GM23338 (cell line): ENCODE measurements around the gene POLR2H. TPM values are rescaled to one million over a fixed set of nuclear protein-coding genes. Genes with fewer than 3 reads are reported as not detected.

Experiments used
- EZH2 ChIP-seq: fragments of 200-600 bp; sonication (generic); IDR thresholded peaks from one replicate; pipeline ENCODE4 v1.8.0; 2017; ENCODE audit warnings: antibody characterized with exemption, mild to moderate bottlenecking, low read depth; ENCODE audit not compliant: unreplicated experiment
- JUNB ChIP-seq: IDR thresholded peaks from one replicate; pipeline ENCODE4 v1.6.1; 2016; ENCODE audit warnings: antibody characterized with exemption; ENCODE audit not compliant: unreplicated experiment
- POLR2AphosphoS5 ChIP-seq: IDR thresholded peaks from 2 replicates; pipeline ENCODE4 v1.6.1; 2016; ENCODE audit warnings: antibody characterized with exemption, low read depth
- STAT1 ChIP-seq: IDR thresholded peaks from one replicate; pipeline ENCODE4 v1.6.1; 2016; ENCODE audit warnings: antibody characterized with exemption; ENCODE audit not compliant: unreplicated experiment
- polyA plus RNA-seq: library from polyadenylated mRNA; unstranded; fragments of >200 nt; fragmentation: Nextera tagmentation; extraction: Ambion mirVana; gene quantifications from 2 replicates; pipeline ENCODE4 v1.2.1, GENCODE V29; 2016
- total RNA-seq: library from RNA; depleted of rRNA; stranded (reverse); fragments of >200 nt; shearing (Covaris generic); gene quantifications from 2 replicates; pipeline ENCODE4 v1.2.3, GENCODE V29; 2014
- TF ChIP-seq, protein P1 (sequence below): fragments of 250-450 bp; sonication (Bioruptor Pico); IDR thresholded peaks from 2 replicates; pipeline ENCODE4 v1.5.0; 2020; ENCODE audit warnings: mild to moderate bottlenecking, moderate library complexity
- TF ChIP-seq, protein P2 (sequence below), 2 experiments: fragments of 200-600 bp in 1 of 2; sonication (generic) in 1 of 2; conservative IDR thresholded peaks; 2 replicates each; pipeline versions ENCODE4 v1.5.1 to v1.6.1; 2016 to 2017; ENCODE audit warnings: antibody characterized with exemption in 2 of 2, low read depth in 2 of 2, mild to moderate bottlenecking in 2 of 2, moderate library complexity in 1 of 2
- TF ChIP-seq, protein P3 (sequence below): IDR thresholded peaks from 2 replicates; pipeline ENCODE4 v1.6.1; 2016; ENCODE audit warnings: antibody characterized with exemption
- TF ChIP-seq, protein P4 (sequence below): IDR thresholded peaks from one replicate; pipeline ENCODE4 v1.6.1; 2018; ENCODE audit warnings: antibody characterized with exemption; ENCODE audit not compliant: unreplicated experiment

POLR2H gene
- total and polyA plus RNA-seq, 2 experiments from 2014 or later, result 190 to 199 TPM

DNA sequence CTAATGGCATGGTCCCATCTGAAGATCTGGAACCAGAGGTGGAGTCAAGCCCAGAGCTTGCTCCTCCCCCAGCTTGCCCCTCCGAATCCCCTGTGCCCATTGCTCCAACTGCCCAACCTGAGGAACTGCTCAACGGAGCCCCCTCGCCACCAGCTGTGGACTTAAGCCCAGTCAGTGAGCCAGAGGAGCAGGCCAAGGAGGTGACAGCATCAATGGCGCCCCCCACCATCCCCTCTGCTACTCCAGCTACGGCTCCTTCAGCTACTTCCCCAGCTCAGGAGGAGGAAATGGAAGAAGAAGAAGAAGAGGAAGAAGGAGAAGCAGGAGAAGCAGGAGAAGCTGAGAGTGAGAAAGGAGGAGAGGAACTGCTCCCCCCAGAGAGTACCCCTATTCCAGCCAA, 39.8 kb upstream of the POLR2H start (continued):
- TF ChIP-seq, protein P1, sequence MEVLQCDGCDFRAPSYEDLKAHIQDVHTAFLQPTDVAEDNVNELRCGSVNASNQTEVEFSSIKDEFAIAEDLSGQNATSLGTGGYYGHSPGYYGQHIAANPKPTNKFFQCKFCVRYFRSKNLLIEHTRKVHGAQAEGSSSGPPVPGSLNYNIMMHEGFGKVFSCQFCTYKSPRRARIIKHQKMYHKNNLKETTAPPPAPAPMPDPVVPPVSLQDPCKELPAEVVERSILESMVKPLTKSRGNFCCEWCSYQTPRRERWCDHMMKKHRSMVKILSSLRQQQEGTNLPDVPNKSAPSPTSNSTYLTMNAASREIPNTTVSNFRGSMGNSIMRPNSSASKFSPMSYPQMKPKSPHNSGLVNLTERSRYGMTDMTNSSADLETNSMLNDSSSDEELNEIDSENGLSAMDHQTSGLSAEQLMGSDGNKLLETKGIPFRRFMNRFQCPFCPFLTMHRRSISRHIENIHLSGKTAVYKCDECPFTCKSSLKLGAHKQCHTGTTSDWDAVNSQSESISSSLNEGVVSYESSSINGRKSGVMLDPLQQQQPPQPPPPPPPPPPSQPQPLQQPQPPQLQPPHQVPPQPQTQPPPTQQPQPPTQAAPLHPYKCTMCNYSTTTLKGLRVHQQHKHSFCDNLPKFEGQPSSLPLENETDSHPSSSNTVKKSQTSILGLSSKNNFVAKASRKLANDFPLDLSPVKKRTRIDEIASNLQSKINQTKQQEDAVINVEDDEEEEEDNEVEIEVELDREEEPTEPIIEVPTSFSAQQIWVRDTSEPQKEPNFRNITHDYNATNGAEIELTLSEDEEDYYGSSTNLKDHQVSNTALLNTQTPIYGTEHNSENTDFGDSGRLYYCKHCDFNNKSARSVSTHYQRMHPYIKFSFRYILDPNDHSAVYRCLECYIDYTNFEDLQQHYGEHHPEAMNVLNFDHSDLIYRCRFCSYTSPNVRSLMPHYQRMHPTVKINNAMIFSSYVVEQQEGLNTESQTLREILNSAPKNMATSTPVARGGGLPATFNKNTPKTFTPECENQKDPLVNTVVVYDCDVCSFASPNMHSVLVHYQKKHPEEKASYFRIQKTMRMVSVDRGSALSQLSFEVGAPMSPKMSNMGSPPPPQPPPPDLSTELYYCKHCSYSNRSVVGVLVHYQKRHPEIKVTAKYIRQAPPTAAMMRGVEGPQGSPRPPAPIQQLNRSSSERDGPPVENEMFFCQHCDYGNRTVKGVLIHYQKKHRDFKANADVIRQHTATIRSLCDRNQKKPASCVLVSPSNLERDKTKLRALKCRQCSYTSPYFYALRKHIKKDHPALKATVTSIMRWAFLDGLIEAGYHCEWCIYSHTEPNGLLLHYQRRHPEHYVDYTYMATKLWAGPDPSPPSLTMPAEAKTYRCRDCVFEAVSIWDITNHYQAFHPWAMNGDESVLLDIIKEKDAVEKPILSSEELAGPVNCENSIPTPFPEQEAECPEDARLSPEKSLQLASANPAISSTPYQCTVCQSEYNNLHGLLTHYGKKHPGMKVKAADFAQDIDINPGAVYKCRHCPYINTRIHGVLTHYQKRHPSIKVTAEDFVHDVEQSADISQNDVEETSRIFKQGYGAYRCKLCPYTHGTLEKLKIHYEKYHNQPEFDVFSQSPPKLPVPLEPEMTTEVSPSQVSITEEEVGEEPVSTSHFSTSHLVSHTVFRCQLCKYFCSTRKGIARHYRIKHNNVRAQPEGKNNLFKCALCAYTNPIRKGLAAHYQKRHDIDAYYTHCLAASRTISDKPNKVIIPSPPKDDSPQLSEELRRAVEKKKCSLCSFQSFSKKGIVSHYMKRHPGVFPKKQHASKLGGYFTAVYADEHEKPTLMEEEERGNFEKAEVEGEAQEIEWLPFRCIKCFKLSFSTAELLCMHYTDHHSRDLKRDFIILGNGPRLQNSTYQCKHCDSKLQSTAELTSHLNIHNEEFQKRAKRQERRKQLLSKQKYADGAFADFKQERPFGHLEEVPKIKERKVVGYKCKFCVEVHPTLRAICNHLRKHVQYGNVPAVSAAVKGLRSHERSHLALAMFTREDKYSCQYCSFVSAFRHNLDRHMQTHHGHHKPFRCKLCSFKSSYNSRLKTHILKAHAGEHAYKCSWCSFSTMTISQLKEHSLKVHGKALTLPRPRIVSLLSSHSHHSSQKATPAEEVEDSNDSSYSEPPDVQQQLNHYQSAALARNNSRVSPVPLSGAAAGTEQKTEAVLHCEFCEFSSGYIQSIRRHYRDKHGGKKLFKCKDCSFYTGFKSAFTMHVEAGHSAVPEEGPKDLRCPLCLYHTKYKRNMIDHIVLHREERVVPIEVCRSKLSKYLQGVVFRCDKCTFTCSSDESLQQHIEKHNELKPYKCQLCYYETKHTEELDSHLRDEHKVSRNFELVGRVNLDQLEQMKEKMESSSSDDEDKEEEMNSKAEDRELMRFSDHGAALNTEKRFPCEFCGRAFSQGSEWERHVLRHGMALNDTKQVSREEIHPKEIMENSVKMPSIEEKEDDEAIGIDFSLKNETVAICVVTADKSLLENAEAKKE (CRISPR knock-in tag), result no peak
- TF ChIP-seq, protein P2, sequence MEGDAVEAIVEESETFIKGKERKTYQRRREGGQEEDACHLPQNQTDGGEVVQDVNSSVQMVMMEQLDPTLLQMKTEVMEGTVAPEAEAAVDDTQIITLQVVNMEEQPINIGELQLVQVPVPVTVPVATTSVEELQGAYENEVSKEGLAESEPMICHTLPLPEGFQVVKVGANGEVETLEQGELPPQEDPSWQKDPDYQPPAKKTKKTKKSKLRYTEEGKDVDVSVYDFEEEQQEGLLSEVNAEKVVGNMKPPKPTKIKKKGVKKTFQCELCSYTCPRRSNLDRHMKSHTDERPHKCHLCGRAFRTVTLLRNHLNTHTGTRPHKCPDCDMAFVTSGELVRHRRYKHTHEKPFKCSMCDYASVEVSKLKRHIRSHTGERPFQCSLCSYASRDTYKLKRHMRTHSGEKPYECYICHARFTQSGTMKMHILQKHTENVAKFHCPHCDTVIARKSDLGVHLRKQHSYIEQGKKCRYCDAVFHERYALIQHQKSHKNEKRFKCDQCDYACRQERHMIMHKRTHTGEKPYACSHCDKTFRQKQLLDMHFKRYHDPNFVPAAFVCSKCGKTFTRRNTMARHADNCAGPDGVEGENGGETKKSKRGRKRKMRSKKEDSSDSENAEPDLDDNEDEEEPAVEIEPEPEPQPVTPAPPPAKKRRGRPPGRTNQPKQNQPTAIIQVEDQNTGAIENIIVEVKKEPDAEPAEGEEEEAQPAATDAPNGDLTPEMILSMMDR (conservative IDR thresholded peaks at IDR 0.05; ENCODE audit: low read depth in 2 of 2), result no peak
- TF ChIP-seq STAT1 (no peak), POLR2AphosphoS5 (no peak), JUNB (no peak), EZH2 (no peak)
- TF ChIP-seq, protein P3, sequence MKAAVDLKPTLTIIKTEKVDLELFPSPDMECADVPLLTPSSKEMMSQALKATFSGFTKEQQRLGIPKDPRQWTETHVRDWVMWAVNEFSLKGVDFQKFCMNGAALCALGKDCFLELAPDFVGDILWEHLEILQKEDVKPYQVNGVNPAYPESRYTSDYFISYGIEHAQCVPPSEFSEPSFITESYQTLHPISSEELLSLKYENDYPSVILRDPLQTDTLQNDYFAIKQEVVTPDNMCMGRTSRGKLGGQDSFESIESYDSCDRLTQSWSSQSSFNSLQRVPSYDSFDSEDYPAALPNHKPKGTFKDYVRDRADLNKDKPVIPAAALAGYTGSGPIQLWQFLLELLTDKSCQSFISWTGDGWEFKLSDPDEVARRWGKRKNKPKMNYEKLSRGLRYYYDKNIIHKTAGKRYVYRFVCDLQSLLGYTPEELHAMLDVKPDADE, result no peak
- TF ChIP-seq, protein P4, sequence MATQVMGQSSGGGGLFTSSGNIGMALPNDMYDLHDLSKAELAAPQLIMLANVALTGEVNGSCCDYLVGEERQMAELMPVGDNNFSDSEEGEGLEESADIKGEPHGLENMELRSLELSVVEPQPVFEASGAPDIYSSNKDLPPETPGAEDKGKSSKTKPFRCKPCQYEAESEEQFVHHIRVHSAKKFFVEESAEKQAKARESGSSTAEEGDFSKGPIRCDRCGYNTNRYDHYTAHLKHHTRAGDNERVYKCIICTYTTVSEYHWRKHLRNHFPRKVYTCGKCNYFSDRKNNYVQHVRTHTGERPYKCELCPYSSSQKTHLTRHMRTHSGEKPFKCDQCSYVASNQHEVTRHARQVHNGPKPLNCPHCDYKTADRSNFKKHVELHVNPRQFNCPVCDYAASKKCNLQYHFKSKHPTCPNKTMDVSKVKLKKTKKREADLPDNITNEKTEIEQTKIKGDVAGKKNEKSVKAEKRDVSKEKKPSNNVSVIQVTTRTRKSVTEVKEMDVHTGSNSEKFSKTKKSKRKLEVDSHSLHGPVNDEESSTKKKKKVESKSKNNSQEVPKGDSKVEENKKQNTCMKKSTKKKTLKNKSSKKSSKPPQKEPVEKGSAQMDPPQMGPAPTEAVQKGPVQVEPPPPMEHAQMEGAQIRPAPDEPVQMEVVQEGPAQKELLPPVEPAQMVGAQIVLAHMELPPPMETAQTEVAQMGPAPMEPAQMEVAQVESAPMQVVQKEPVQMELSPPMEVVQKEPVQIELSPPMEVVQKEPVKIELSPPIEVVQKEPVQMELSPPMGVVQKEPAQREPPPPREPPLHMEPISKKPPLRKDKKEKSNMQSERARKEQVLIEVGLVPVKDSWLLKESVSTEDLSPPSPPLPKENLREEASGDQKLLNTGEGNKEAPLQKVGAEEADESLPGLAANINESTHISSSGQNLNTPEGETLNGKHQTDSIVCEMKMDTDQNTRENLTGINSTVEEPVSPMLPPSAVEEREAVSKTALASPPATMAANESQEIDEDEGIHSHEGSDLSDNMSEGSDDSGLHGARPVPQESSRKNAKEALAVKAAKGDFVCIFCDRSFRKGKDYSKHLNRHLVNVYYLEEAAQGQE, result no peak
